Neuronal stem cell (in vitro differentiated cells): Measurements from ENCODE around the gene PLXNA4.

Experiments
- DNase-seq: peaks from one replicate; pipeline ENCODE4 v3.0.0-alpha.2; 2013; ENCODE audit warnings: low spot score
- H2AFZ ChIP-seq: one replicate; pipeline ENCODE4 v1.6.1; 2013; ENCODE audit warnings: mild to moderate bottlenecking, low read length, inconsistent platforms
- H2AK5ac ChIP-seq: 2 replicates; pipeline ENCODE4 v1.6.1; 2013; ENCODE audit warnings: low read depth, mild to moderate bottlenecking, inconsistent platforms, low read length, moderate library complexity, mixed read lengths
- H2BK120ac ChIP-seq: 2 replicates; pipeline ENCODE4 v1.6.1; 2013; ENCODE audit warnings: low read depth, mild to moderate bottlenecking, inconsistent platforms, low read length, moderate library complexity, mixed read lengths
- H2BK12ac ChIP-seq: one replicate; pipeline ENCODE4 v1.6.1; 2013; ENCODE audit warnings: low read length, inconsistent platforms
- H2BK15ac ChIP-seq: 2 replicates; pipeline ENCODE4 v1.6.1; 2013; ENCODE audit warnings: mild to moderate bottlenecking, low read length, inconsistent platforms, mixed read lengths
- H2BK5ac ChIP-seq: one replicate; pipeline ENCODE4 v1.6.1; 2013; ENCODE audit warnings: inconsistent platforms, mild to moderate bottlenecking, low read length, moderate library complexity
- H3K14ac ChIP-seq: one replicate; pipeline ENCODE4 v1.6.1; 2013; ENCODE audit warnings: low read length, inconsistent platforms
- H3K18ac ChIP-seq: 2 replicates; pipeline ENCODE4 v1.6.1; 2013; ENCODE audit warnings: low read length, inconsistent platforms
- H3K23ac ChIP-seq: 2 replicates; pipeline ENCODE4 v1.6.1; 2013; ENCODE audit warnings: low read depth, mild to moderate bottlenecking, mixed read lengths, low read length, inconsistent platforms; ENCODE audit not compliant: poor library complexity
- H3K27ac ChIP-seq: replicated peaks from 3 replicates; pipeline ENCODE4 v1.5.1; 2013; ENCODE audit warnings: low read length, inconsistent platforms
- H3K27me3 ChIP-seq, 3 experiments: 2 replicates each; pipeline ENCODE4 v1.6.1; 2013; ENCODE audit warnings: low read length in 3 of 3, mild to moderate bottlenecking in 2 of 3, inconsistent platforms in 1 of 3, low read depth in 1 of 3, mixed read lengths in 1 of 3, moderate library complexity in 1 of 3; ENCODE audit not compliant: control insufficient read depth in 3 of 3, insufficient read depth in 3 of 3
- H3K36me3 ChIP-seq, 2 donors: replicated peaks in 1 of 2; 2 replicates each; pipeline ENCODE4 v1.6.1; 2013; ENCODE audit warnings: low read length in 2 of 2; ENCODE audit not compliant: control insufficient read depth in 2 of 2, insufficient read depth in 2 of 2
- H3K4ac ChIP-seq: 2 replicates; pipeline ENCODE4 v1.6.1; 2013; ENCODE audit warnings: inconsistent platforms, mild to moderate bottlenecking, low read length, moderate library complexity
- H3K4me1 ChIP-seq, 2 donors: 1 replicate in 1 of 2; 2 replicates in 1 of 2; pipeline ENCODE4 v1.6.1; 2013; ENCODE audit warnings: low read length in 2 of 2, low read depth in 1 of 2; ENCODE audit not compliant: control insufficient read depth in 2 of 2, insufficient read depth in 1 of 2
- H3K4me2 ChIP-seq: one replicate; pipeline ENCODE4 v1.6.1; 2013; ENCODE audit warnings: mild to moderate bottlenecking, low read length, inconsistent platforms; ENCODE audit not compliant: insufficient read depth, poor library complexity, severe bottlenecking
- H3K4me3 ChIP-seq, 2 donors: 2 replicates each; pipeline ENCODE4 v1.5.1; 2013; ENCODE audit warnings: low read length in 2 of 2, mild to moderate bottlenecking in 2 of 2, inconsistent platforms in 1 of 2, moderate library complexity in 1 of 2
- H3K79me1 ChIP-seq: one replicate; pipeline ENCODE4 v1.6.1; 2013; ENCODE audit warnings: low read depth, mild to moderate bottlenecking, inconsistent platforms, low read length, moderate library complexity
- H3K9ac ChIP-seq: one replicate; pipeline ENCODE4 v1.6.1; 2013; ENCODE audit warnings: mild to moderate bottlenecking, low read depth, low read length, inconsistent platforms; ENCODE audit not compliant: poor library complexity
- H3K9me3 ChIP-seq, 2 donors: replicated peaks in 1 of 2; 2 replicates each; pipeline versions ENCODE3 to v1.6.1; 2013; ENCODE audit warnings: low read length in 2 of 2, mild to moderate bottlenecking in 2 of 2, inconsistent platforms in 1 of 2, low read depth in 1 of 2, mixed read lengths in 1 of 2, moderate library complexity in 1 of 2; ENCODE audit not compliant: control insufficient read depth in 2 of 2, insufficient read depth in 1 of 2
- H4K8ac ChIP-seq: one replicate; pipeline ENCODE4 v1.6.1; 2013; ENCODE audit warnings: low read depth, mild to moderate bottlenecking, inconsistent platforms, low read length, moderate library complexity
- H4K91ac ChIP-seq: one replicate; pipeline ENCODE4 v1.6.1; 2013; ENCODE audit warnings: low read length, low read depth, mild to moderate bottlenecking, inconsistent platforms; ENCODE audit not compliant: poor library complexity
- WGBS, 2 donors: extraction: QIAGEN DNeasy Blood & Tissue Kit; methylation state at CpG; one replicate each; pipeline ENCODE4 v1.1.7; 2013; ENCODE audit warnings: missing lambda C conversion rate in 2 of 2, mixed read lengths in 1 of 2; ENCODE audit not compliant: insufficient read length in 2 of 2, insufficient replicate concordance in 1 of 2; ENCODE audit errors: extremely low coverage in 2 of 2; 5-methylcytosine and 5-hydroxymethylcytosine counted together

PLXNA4 gene

DNA sequence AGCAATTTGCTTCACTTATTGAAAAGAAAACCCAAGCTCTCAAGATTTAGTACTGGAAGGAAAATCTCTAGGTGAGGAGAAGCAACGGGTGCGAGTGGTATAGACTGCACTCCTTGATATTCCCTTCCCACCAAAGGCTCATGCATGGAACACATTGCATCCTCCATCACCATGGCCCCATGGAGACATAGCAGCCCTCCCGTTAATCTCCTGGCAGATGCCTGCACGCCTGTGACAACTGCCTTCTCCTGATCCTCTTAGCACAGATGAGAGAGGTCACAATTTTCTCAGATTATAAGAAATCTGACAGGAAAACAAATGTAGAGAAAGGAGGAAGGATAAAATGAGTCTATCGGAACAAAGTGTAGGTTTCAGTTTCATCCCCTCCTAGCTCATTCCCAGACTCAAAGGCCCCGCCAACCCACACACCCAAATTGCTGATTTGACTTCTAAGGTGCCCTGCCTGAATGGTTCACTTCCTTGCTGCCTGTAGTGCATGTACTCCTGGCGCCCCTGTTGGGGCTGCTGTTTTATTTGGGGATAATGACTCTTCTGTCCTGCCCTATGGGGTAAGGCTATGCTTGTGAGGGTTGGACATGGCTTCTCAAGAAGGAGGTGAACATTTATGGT, 50.0 kb downstream of the PLXNA4 start:
- Histone ChIP-seq H3K14ac (no peak overlapping the region), H3K9ac (no peak overlapping the region), H3K9me3 (no peaks in the 10 kb centered on the region), H2BK12ac (no peak overlapping the region), H3K18ac (no peak overlapping the region), H3K4ac (no peak overlapping the region), H3K4me1 (no peaks in the 10 kb centered on the region), H4K8ac (no peak overlapping the region), H2BK15ac (no peak overlapping the region), H3K4me2 (no peak overlapping the region), H2BK5ac (no peak overlapping the region), H3K4me3 (no peak overlapping the region), H2BK120ac (no peak overlapping the region), H3K23ac (no peak overlapping the region), H3K27me3 (no peaks in the 10 kb centered on the region), H3K79me1 (no peaks in the 10 kb centered on the region), H3K36me3 (no peaks in the 10 kb centered on the region), H2AFZ (no peak overlapping the region), H2AK5ac (no peak overlapping the region), H4K91ac (no peak overlapping the region), H3K27ac (no peak overlapping the region)
- WGBS, 2 donors, result no CpG with 5 or more reads among the region's 7 CpGs
- no peak for DNase-seq

DNA sequence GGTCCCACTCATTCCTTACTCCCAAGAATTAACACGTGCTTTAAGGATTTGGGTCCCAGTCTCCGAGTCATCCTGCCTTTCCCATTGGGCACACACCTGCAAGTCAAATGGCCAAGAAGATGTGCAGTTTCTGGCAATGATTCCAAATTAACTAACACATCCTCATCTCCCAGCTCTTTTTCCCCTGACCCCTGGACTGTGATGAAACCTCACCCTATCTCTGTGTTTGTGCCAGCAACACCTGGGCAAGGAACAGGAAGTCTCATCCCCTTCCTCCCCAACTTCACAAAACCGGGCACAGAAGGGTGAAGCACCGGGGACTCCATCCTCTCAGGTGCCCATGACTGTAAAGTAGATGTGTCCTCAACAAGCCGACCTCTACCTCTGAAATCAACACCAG, 54.8 kb downstream of the PLXNA4 start:
- no peak overlapping the region for H2AFZ ChIP-seq
- H3K27me3 ChIP-seq, result no peaks in the 10 kb centered on the region
- no peaks in the 10 kb centered on the region for H3K36me3 ChIP-seq
- no peak overlapping the region for H3K4me3 ChIP-seq
- DNase-seq, result no peak
- H4K8ac ChIP-seq, result no peak overlapping the region
- no peak overlapping the region for H3K27ac ChIP-seq
- H4K91ac ChIP-seq, result no peak overlapping the region
- H3K4ac ChIP-seq, result no peak overlapping the region
- H2BK120ac ChIP-seq, result no peak overlapping the region
- H3K4me1 ChIP-seq, result peaks cover 0 to 7% of the 10 kb centered on the region in 2 donors
- no peak overlapping the region for H3K18ac ChIP-seq
- no peak overlapping the region for H3K14ac ChIP-seq
- H3K79me1 ChIP-seq, result no peaks in the 10 kb centered on the region
- no CpG with 5 or more reads among the region's 5 CpGs for WGBS, 2 donors
- no peak overlapping the region for H2BK12ac ChIP-seq
- H3K23ac ChIP-seq, result no peak overlapping the region
- no peaks in the 10 kb centered on the region for H3K9me3 ChIP-seq
- H2AK5ac ChIP-seq, result no peak overlapping the region
- H3K9ac ChIP-seq, result no peak overlapping the region
- H2BK5ac ChIP-seq, result no peak overlapping the region
- no peak overlapping the region for H2BK15ac ChIP-seq
- H3K4me2 ChIP-seq, result no peak overlapping the region

- H3K27me3 ChIP-seq, result no peaks in the 10 kb centered on the region
- H3K36me3 ChIP-seq, result no peaks in the 10 kb centered on the region
- H2BK15ac ChIP-seq, result no peak overlapping the region
- H2AFZ ChIP-seq, result no peak overlapping the region
- H3K23ac ChIP-seq, result no peak overlapping the region
- H3K4ac ChIP-seq, result no peak overlapping the region
- no peak overlapping the region for H3K4me3 ChIP-seq
- H3K14ac ChIP-seq, result no peak overlapping the region
- no peak overlapping the region for H3K9ac ChIP-seq
- no CpG with 5 or more reads among the region's 9 CpGs for WGBS, 2 donors
- no peaks in the 10 kb centered on the region for H3K79me1 ChIP-seq
- no peak overlapping the region for H4K91ac ChIP-seq
- H4K8ac ChIP-seq, result no peak overlapping the region
- H3K27ac ChIP-seq, result no peak overlapping the region
- H3K18ac ChIP-seq, result no peak overlapping the region
- no peak for DNase-seq
- H2AK5ac ChIP-seq, result no peak overlapping the region
- H2BK120ac ChIP-seq, result no peak overlapping the region
- H3K4me1 ChIP-seq, result peaks cover 0 to 7% of the 10 kb centered on the region in 2 donors
- no peaks in the 10 kb centered on the region for H3K9me3 ChIP-seq
- H2BK12ac ChIP-seq, result no peak overlapping the region
- no peak overlapping the region for H2BK5ac ChIP-seq
- no peak overlapping the region for H3K4me2 ChIP-seq
These were observed 55.5 kb downstream of the PLXNA4 start for GRCh38 chr7:132520591-132521280.

GRCh38 chr7:132519936-132520335, 56.3 kb downstream of the PLXNA4 start:
- H3K27ac ChIP-seq, result no peak overlapping the region
- no peak overlapping the region for H2BK15ac ChIP-seq
- no peaks in the 10 kb centered on the region for H3K79me1 ChIP-seq
- no peak overlapping the region for H2AK5ac ChIP-seq
- no peak overlapping the region for H3K4ac ChIP-seq
- H3K9me3 ChIP-seq, result no peaks in the 10 kb centered on the region
- H3K18ac ChIP-seq, result no peak overlapping the region
- H4K91ac ChIP-seq, result no peak overlapping the region
- peaks cover 0 to 7% of the 10 kb centered on the region in 2 donors for H3K4me1 ChIP-seq
- no peak overlapping the region for H2BK5ac ChIP-seq
- no peaks in the 10 kb centered on the region for H3K27me3 ChIP-seq
- H2BK120ac ChIP-seq, result no peak overlapping the region
- no peak overlapping the region for H2BK12ac ChIP-seq
- no peak overlapping the region for H4K8ac ChIP-seq
- no peak for DNase-seq
- H3K4me3 ChIP-seq, result no peak overlapping the region
- no peak overlapping the region for H2AFZ ChIP-seq
- no CpG with 5 or more reads among the region's 1 CpG for WGBS, 2 donors
- H3K9ac ChIP-seq, result no peak overlapping the region
- H3K36me3 ChIP-seq, result no peaks in the 10 kb centered on the region
- no peak overlapping the region for H3K14ac ChIP-seq
- H3K23ac ChIP-seq, result no peak overlapping the region
- H3K4me2 ChIP-seq, result no peak overlapping the region
